HG03196 (cell line): ENCODE measurements around the gene UNC5B.

Experiments used
- ATAC-seq: cut with Tn5 transposase; IDR thresholded peaks from one replicate; pipeline ENCODE4 v1.9.1; 2021; ENCODE audit not compliant: unreplicated experiment

UNC5B gene

GRCh38 chr10:71336632-71337031 lies 124.3 kb downstream of the UNC5B start:
- ATAC-seq, result no peak

GRCh38 chr10:71337219-71337701 lies 124.9 kb downstream of the UNC5B start:
- ATAC-seq, result no peak

- ATAC-seq, result no peak
Measured at GRCh38 chr10:71338728-71339495, 126.5 kb downstream of the UNC5B start.

GRCh38 chr10:71339796-71340589 lies 127.6 kb downstream of the UNC5B start:
- no peak for ATAC-seq

GRCh38 chr10:71342573-71343391 lies 130.4 kb downstream of the UNC5B start:
- ATAC-seq, result no peak

GRCh38 chr10:71343392-71343773 lies 131.0 kb downstream of the UNC5B start:
- ATAC-seq, result no peak

- ATAC-seq, result no peak
Measured at GRCh38 chr10:71344154-71344925, 132.0 kb downstream of the UNC5B start.

- ATAC-seq, result no peak
Measured at GRCh38 chr10:71344993-71345480, 132.7 kb downstream of the UNC5B start.

GRCh38 chr10:71345694-71346093 lies 133.3 kb downstream of the UNC5B start:
- ATAC-seq, result no peak

- ATAC-seq, result no peak
Measured at GRCh38 chr10:71346731-71347130, 134.4 kb downstream of the UNC5B start.

GRCh38 chr10:71347587-71348395 lies 135.4 kb downstream of the UNC5B start:
- ATAC-seq, result no peak

- no peak for ATAC-seq
Measured at GRCh38 chr10:71348850-71349249, 136.5 kb downstream of the UNC5B start.

- ATAC-seq, result no peak
Measured at GRCh38 chr10:71349406-71349805, 137.0 kb downstream of the UNC5B start.

- ATAC-seq, result no peak
Measured at GRCh38 chr10:71351087-71351486, 138.7 kb downstream of the UNC5B start.

- ATAC-seq, result no peak
Measured at GRCh38 chr10:71351628-71352319, 139.4 kb downstream of the UNC5B start.
